COLO668 (cell line): Measurements from ENCODE around the gene IL34.

ENCODE experiments used
- DNase-seq: peaks from one replicate; lab custom pipeline; 2025; ENCODE audit not compliant: unreplicated experiment; lab: John Stamatoyannopoulos, UW

The IL34 gene

GRCh38 chr16:70687671-70688245 is 41.4 kb downstream of the IL34 start:
- DNase-seq, result peak; percentile 20

DNA sequence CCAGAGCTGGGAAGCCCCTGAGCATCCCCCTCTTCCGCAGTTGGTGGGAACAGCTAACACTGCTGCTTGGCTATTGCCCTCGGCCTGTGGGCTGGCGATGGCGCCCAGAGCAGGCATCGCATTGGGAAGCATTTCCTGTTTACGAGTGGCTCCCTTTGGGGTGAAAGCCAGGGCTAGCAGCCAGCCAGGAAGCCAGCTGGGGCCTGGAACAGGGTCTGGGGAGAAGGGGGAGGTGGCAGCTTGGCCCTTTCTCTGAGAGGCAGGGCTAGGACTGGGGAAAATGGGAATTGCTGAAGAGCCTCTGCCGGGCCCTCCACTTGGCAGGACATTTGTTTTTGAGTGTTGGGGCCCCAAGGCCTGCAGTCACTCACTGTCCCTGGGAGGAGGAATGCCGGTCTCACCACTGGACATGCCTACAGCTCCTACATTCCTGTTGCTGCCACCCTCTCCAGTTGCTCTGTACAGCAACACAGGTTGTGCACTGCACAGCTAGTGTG is 41.9 kb downstream of the IL34 start:
- peak; percentile 10 for DNase-seq

- peak; percentile 36 for DNase-seq
Observed at GRCh38 chr16:70689035-70689969, 42.9 kb downstream of the IL34 start.

GRCh38 chr16:70689970-70690891 is 43.9 kb downstream of the IL34 start:
- DNase-seq, result peak; percentile 21

- DNase-seq, result no peak
Observed at GRCh38 chr16:70691223-70692129, 45.1 kb downstream of the IL34 start.

- no peak for DNase-seq
Observed at GRCh38 chr16:70692130-70692872, 45.9 kb downstream of the IL34 start.

GRCh38 chr16:70692873-70693671 is 46.7 kb downstream of the IL34 start:
- peak; percentile 10 for DNase-seq

DNA sequence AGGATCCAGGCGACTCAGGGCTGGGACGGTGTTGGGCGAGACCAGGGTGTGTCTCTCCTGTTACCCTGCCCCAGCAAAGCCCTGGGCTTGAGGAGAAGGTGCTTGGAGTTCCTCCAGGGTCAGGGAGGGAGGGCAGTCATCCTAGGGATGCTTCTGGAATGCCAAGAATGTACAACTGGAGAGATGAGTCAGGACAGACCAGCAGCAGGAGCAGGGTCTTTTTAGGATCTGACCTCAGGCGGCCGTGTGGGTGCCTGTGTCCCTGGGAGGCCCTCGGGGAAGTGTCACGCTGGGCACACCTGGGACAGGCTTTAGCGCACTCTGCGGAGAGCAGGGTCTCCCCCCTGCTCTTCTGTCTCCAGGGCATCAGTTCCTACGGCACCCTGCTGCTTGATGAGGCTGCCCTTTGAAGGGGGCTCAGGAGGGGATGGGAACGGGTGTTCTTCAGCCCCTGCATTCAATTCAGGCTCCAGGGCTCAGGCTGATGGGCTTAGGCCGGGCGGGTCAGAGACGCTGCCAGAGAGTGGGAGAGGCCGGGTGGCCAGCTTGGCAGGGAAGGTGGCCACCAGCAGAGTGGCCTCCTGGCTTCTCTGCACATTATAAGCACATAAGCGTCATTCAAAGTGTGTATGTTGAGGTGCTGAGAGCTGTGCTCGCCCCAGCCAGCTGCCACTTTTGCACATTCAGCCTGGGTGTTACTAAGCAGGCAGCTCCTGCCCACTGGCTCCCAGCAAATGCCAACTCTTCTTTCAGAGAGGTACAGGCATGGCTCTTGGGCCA is 47.9 kb downstream of the IL34 start:
- no peak for DNase-seq

- no peak for DNase-seq
Observed at GRCh38 chr16:70694868-70695218, 48.5 kb downstream of the IL34 start.

- DNase-seq, result peak; percentile 86
Observed at GRCh38 chr16:70695331-70696070, 49.1 kb downstream of the IL34 start.

DNA sequence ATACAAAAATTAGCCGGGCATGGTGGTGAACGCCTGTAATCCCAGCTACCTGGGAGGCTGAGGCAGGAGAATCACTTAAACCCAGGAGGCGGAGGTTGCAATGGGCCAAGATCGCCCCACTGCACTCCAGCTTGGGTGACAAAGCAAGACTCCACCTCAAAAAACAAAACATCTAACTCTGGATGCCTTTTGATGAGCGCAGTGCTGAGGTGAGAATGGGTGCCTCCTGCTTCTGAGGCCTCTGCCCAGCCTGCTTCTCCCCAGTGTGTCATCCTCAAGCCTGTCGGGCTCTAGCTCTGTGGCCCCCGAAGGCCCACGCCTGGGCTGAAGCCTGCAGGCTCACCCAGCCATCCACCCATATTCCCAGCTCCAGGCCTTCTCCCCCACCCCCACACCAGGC is 50.0 kb downstream of the IL34 start:
- DNase-seq, result no peak

DNA sequence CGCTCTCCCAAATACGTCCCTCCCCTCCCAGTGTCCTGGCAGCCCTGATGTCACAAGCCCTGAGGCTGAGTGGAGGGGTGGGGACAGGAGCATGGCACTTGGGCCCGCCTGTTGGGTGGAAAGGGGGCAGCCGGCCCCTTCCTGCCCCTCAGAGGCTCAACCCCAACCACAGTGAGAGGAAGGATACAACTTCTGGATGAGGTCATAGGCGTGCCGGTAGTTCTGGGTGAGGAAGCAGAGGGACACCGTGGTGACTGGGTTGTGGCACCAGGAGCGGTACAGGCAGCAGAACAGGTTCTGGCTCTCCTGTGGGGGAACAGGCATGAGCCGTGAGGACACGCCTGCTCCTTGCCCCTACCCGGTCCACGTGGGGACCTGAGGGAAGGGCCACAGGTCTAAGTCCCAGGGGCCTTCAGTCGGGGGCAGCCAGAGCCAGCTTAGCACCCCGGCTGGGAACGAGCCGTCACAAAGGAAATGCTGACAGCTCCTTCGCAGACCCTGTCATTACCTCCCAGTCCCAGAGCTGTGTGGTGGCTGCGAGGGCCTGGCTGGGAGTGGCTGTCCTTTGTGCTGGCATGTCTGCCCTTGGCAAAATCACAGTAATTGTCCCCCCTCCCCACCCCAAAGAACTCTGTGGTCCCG is 50.7 kb downstream of the IL34 start:
- no peak for DNase-seq

GRCh38 chr16:70697594-70698170 is 51.3 kb downstream of the IL34 start:
- no peak for DNase-seq

- no peak for DNase-seq
Observed at GRCh38 chr16:70698901-70699300, 52.5 kb downstream of the IL34 start.

GRCh38 chr16:70699696-70700095 is 53.3 kb downstream of the IL34 start:
- no peak for DNase-seq
